Head of caudate nucleus (tissue), 42 donors: ENCODE measurements around the gene TBC1D14.
A peak's percentile ranks its signal among the peaks of the same experiment; 100 is the strongest.
"Not testable (repeated sequence)": the region's sequence is repeated elsewhere in the genome, so short reads cannot be mapped to it uniquely, and the experiment has no call there.

Experiments
- DNase-seq, 42 donors: peaks; one replicate each; pipeline versions ENCODE4 v3.0.0 to v3.0.0-alpha.2; 2020 to 2021; ENCODE audit warnings: mixed read lengths in 7 of 42
- intact Hi-C: fragments of 100-400 bp; cut with DNase I; formaldehyde crosslinking; loops from one replicate; pipeline ENCODE4 v1.15.0; 2022

The TBC1D14 gene

GRCh38 chr4:6905516-6906445 lies 3.8 kb upstream of the TBC1D14 start:
- intact Hi-C loops = loop anchor here (5.0 to 10.0 kb wide), 2 partner anchors 123 to 169 kb away; partner anchors contain the start of gene KIAA0232
- peak in 3 of 42 donors; percentile 15 to 45 (median 40) for DNase-seq

DNA sequence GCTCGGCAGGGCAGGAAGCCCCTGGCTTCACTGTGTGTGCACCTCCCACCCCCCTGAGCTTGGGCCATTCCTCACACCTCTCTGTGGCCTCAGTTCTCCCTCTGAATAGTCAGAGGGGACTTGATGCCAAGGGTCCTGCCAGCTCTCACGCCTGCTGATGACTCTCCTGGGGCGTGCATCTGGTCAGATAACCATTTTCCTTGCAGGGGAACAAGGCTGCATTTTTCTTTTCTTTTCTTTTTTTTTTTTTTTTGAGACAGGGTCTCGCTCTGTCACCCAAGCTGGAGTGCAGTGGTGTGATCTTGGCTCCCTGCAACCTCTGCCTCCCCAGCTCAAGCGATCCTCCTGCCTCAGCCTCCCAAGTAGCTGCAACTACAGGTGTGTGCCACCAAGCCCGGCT lies 3.1 kb upstream of the TBC1D14 start:
- DNase-seq = peak in 1 of 42 donors; percentile 8
- intact Hi-C loops = loop anchor here (5.0 to 10.0 kb wide), 2 partner anchors 124 to 168 kb away; partner anchors contain the start of gene KIAA0232

- intact Hi-C loops = loop anchor here (2.0 to 10.0 kb wide), 3 partner anchors 79 to 167 kb away; partner anchors contain the start of gene KIAA0232
- peak; percentile 50 to 89 (median 75) for DNase-seq
These were observed 1.9 kb upstream of the TBC1D14 start for GRCh38 chr4:6907658-6908191.

GRCh38 chr4:6908432-6909112 lies 1.1 kb upstream of the TBC1D14 start:
- intact Hi-C loops = loop anchor here (2.0 to 10.0 kb wide), 3 partner anchors 78 to 166 kb away; partner anchors contain the start of gene KIAA0232
- DNase-seq = peak in 1 of 42 donors; percentile 14

- peak in 9 of 42 donors; percentile 25 to 58 (median 40) for DNase-seq
- intact Hi-C loops = loop anchor here (2.0 to 10.0 kb wide), 3 partner anchors 77 to 165 kb away; partner anchors contain the start of gene KIAA0232
These were observed 329 bp downstream of the TBC1D14 start for GRCh38 chr4:6909970-6910339.

DNA sequence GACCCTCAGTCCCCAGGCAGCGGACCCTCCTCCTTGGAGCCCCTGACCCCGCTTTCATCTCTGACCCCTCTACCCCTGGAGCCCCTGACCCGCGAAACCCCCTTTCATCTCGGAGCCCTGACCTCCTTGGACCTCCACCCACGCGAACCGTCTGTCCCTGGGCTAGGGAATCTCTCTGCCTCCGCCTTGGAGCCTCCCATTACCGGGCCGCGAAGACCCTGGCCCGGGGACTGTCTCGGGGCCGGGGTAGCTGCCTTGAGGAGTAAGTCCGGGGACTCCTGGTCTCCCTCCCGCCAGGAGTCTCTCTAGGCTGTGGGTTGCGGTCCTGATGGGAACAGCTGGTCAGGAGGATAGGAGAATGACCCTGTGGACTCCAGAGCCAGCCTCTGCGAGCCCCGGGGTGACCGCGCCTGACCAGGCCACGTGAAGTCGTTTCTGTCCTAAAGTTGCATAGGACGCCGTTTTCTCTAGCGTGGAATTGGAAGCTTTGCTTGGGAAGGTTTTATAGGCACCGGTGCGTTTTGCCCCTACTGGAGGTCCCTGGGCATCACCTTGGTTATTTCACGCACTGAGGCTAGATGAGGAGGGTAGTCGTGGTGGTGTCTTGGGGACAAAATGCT lies 824 bp downstream of the TBC1D14 start:
- DNase-seq = peak in 1 of 42 donors; percentile 16
- intact Hi-C loops = no loop called here

- intact Hi-C loops = no loop called here
These were observed 1.6 kb downstream of the TBC1D14 start for GRCh38 chr4:6910960-6911874.

DNA sequence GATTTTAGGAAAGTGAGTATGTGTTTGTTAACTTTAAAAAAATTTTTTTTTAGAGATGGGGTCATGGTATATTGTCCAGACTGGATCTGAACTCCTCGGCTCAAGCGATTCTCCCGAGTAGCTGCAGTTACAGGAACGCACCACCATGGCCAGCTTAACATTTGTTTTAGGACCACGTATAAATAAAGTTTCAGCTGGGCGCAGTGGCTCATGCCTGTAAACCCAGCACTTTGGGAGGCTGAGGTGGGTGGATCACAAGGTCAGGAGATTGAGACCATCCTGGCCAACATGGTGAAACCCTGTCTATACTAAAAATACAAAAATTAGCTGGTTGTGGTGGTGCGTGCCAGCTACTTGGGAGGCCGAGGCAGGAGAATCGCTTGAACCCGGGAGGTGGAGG lies 2.3 kb downstream of the TBC1D14 start:
- intact Hi-C loops = not testable (repeated sequence)
- DNase-seq = peak in 1 of 42 donors; percentile 11

More at GRCh38 chr4:6910960-6911874, 1.6 kb downstream of the TBC1D14 start:
- peak in 1 of 42 donors; percentile 16 for DNase-seq

DNA sequence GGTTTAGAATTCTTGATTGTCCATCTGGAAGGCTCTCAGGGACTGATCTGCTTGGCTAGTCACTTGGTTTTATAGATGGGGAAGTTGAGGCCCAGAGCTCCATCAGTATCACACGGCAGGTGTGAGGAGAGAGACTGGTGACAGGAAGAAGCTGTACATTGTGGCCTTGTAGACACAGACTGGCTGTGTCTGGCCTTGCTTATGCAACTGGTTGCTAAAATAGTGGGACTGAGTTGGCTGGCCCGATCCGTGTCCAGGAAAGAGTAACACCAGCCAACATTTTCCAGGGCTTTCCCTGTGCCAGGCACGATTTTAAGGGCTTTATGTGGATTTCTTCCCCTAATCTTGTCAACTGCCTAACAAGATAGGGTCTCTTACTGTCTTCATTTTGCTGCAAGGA lies 2.8 kb downstream of the TBC1D14 start:
- intact Hi-C loops = no loop called here
- DNase-seq = peak in 7 of 42 donors; percentile 23 to 62 (median 41)

DNA sequence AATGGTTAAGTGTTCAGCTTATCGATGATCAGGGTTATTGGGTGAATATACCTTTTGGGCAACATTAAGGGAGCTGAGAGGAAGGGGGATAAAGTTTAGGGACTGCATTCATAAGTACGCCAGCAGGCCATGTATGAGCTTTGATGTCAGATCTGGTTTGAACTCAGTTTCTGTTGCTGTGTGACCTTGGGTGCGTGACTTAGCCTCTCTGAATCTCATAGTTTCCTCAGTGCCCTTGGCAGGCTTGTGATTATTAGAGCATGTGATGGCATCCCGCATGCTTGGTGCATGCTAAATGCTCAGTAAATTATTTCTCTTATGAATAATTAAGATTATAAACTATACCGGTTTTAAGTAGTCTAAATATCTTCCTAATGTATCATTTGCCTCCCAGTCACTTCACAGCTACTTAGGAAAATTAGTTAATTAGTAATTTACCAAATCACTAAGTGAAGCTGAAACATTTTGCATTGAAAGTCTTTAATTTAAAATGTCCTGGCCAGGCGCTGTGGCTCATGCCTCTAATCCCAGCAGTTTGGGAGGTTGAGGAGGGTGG lies 3.8 kb downstream of the TBC1D14 start:
- intact Hi-C loops = no loop called here
- peak in 1 of 42 donors; percentile 6 for DNase-seq

DNA sequence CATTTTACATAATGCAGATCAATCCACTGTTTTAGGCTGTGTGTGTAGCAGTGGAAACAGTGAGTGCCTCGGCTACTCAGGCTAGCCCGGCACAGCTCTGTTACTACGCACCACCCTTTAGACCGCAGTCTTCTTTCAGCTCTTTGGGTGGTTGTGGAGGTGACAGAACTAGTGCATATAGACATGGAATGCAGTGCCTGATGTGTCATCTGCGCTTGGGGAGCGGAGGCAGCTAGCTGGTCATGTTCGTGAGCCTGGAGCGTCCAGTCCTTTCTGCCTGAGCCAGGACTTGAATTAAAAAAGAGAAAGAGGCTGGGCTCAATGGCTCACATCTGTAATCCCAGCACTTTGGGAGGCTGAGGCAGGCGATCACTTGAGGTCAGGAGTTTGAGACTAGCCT lies 4.8 kb downstream of the TBC1D14 start:
- peak in 1 of 42 donors; percentile 7 for DNase-seq
- intact Hi-C loops = no loop called here

GRCh38 chr4:6915041-6916005 lies 5.7 kb downstream of the TBC1D14 start:
- intact Hi-C loops = no loop called here
- DNase-seq = peak in 1 of 42 donors; percentile 12

GRCh38 chr4:6916069-6916586 lies 6.5 kb downstream of the TBC1D14 start:
- DNase-seq = peak in 1 of 42 donors; percentile 25
- intact Hi-C loops = no loop called here

GRCh38 chr4:6916587-6917460 lies 7.2 kb downstream of the TBC1D14 start:
- intact Hi-C loops = no loop called here
- peak in 11 of 42 donors; percentile 27 to 81 (median 55) for DNase-seq
